HEK293 (cell line): Measurements from ENCODE around the gene FOXO3.

Source experiments
- OSR2 ChIP-seq: fragments of 450-650 bp; formaldehyde crosslinking; IDR thresholded peaks from 2 replicates; pipeline ENCODE4 v1.5.1; 2016; ENCODE audit warnings: missing biosample characterization, missing genetic modification characterization
- SETDB1 ChIP-seq: IDR thresholded peaks from one replicate; pipeline ENCODE4 v1.6.1; 2017; ENCODE audit warnings: mild to moderate bottlenecking, low read length, moderate library complexity, mixed read lengths; ENCODE audit not compliant: insufficient read length
- ZBTB1 ChIP-seq: fragments of 450-650 bp; formaldehyde crosslinking; IDR thresholded peaks from 2 replicates; pipeline ENCODE4 v1.5.1; 2016; ENCODE audit warnings: missing biosample characterization, missing genetic modification characterization
- ZBTB17 ChIP-seq: fragments of 450-650 bp; formaldehyde crosslinking; IDR thresholded peaks from 2 replicates; pipeline ENCODE4 v1.5.1; 2016; ENCODE audit warnings: missing biosample characterization, missing genetic modification characterization
- ZBTB49 ChIP-seq: fragments of 450-650 bp; formaldehyde crosslinking; IDR thresholded peaks from 2 replicates; pipeline ENCODE4 v1.5.1; 2016; ENCODE audit warnings: missing biosample characterization, missing genetic modification characterization, low read depth
- ZFHX2 ChIP-seq: fragments of 450-650 bp; formaldehyde crosslinking; conservative IDR thresholded peaks from 2 replicates; pipeline ENCODE4 v1.5.1; 2016; ENCODE audit warnings: missing biosample characterization, missing genetic modification characterization
- ZFP41 ChIP-seq: fragments of 450-650 bp; formaldehyde crosslinking; IDR thresholded peaks from 2 replicates; pipeline ENCODE4 v1.5.1; 2016; ENCODE audit warnings: missing biosample characterization, missing genetic modification characterization, borderline replicate concordance
- ZIC2 ChIP-seq: fragments of 450-650 bp; formaldehyde crosslinking; IDR thresholded peaks from 2 replicates; pipeline ENCODE4 v1.5.1; 2016; ENCODE audit warnings: missing biosample characterization, missing genetic modification characterization
- ZNF114 ChIP-seq: fragments of 450-650 bp; formaldehyde crosslinking; IDR thresholded peaks from 2 replicates; pipeline ENCODE4 v1.5.0; 2017; ENCODE audit warnings: missing biosample characterization, missing genetic modification characterization
- ZNF140 ChIP-seq: fragments of 450-650 bp; formaldehyde crosslinking; IDR thresholded peaks from 2 replicates; pipeline ENCODE4 v1.5.1; 2016; ENCODE audit warnings: missing biosample characterization, missing genetic modification characterization
- ZNF221 ChIP-seq: fragments of 450-650 bp; formaldehyde crosslinking; IDR thresholded peaks from 2 replicates; pipeline ENCODE4 v1.5.1; 2017; ENCODE audit warnings: missing biosample characterization, missing genetic modification characterization, borderline replicate concordance
- ZNF23 ChIP-seq: fragments of 450-650 bp; formaldehyde crosslinking; IDR thresholded peaks from 2 replicates; pipeline ENCODE4 v1.5.1; 2016; ENCODE audit warnings: missing biosample characterization, missing genetic modification characterization, borderline replicate concordance
- ZNF248 ChIP-seq: fragments of 450-650 bp; formaldehyde crosslinking; IDR thresholded peaks from 2 replicates; pipeline ENCODE4 v1.5.1; 2017; ENCODE audit warnings: missing biosample characterization, missing genetic modification characterization
- ZNF394 ChIP-seq: fragments of 450-650 bp; formaldehyde crosslinking; IDR thresholded peaks from 2 replicates; pipeline ENCODE4 v1.5.1; 2016; ENCODE audit warnings: missing biosample characterization, missing genetic modification characterization, mild to moderate bottlenecking, moderate library complexity, borderline replicate concordance
- ZNF501 ChIP-seq: fragments of 450-650 bp; formaldehyde crosslinking; IDR thresholded peaks from 2 replicates; pipeline ENCODE4 v1.5.1; 2016; ENCODE audit warnings: missing biosample characterization, missing genetic modification characterization
- ZNF513 ChIP-seq: fragments of 450-650 bp; IDR thresholded peaks from 2 replicates; pipeline ENCODE4 v1.5.1; 2018; ENCODE audit warnings: missing biosample characterization, missing genetic modification characterization
- ZNF558 ChIP-seq: fragments of 450-650 bp; formaldehyde crosslinking; IDR thresholded peaks from 2 replicates; pipeline ENCODE4 v1.5.1; 2016; ENCODE audit warnings: missing biosample characterization, missing genetic modification characterization
- ZNF76 ChIP-seq: fragments of 450-650 bp; formaldehyde crosslinking; IDR thresholded peaks from 2 replicates; pipeline ENCODE4; 2016; ENCODE audit warnings: low read depth, missing biosample characterization, missing genetic modification characterization, borderline replicate concordance
- TF ChIP-seq, protein P1 (sequence below): fragments of 450-650 bp; formaldehyde crosslinking; IDR thresholded peaks from 2 replicates; pipeline ENCODE4 v1.5.1; 2017; ENCODE audit warnings: missing biosample characterization, missing genetic modification characterization
- TF ChIP-seq, protein P2 (sequence below): fragments of 450-650 bp; formaldehyde crosslinking; IDR thresholded peaks from 2 replicates; pipeline ENCODE4 v1.5.0; 2017; ENCODE audit warnings: missing biosample characterization, missing genetic modification characterization, borderline replicate concordance
- TF ChIP-seq, protein P3 (sequence below): fragments of 450-650 bp; formaldehyde crosslinking; IDR thresholded peaks from 2 replicates; pipeline ENCODE4 v1.5.1; 2016; ENCODE audit warnings: missing biosample characterization, missing genetic modification characterization

The FOXO3 gene

DNA sequence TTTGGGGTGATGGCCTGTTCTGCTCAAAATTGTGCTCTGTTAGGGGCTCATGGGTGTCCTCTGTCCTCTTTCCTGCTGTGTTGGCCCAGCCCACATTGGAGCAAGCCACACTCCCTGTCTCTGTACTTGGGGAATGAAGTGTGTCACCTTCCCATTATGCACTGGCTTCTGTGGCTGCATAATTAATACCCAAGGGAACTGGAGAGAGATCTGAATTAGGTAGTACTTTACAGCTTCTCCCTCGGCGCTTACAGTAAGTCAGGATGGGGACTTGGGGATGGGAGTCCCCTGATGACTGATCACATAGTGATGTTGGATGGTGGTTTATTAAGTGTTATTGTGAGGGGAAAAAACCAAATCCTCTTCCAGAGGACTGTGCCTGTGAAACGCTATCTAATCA is 116.6 kb downstream of the FOXO3 start (continued):
- TF ChIP-seq ZNF76 (peak; percentile 77), OSR2 (tag by site-specific recombination) (peak; percentile 99), ZNF248 (tag by site-specific recombination) (no peak), ZNF501 (tag by site-specific recombination) (no peak), ZNF140 (tag by site-specific recombination) (no peak), ZBTB49 (tag by site-specific recombination) (no peak), ZNF114 (tag by site-specific recombination) (no peak), ZNF513 (tag by site-specific recombination) (no peak), ZNF23 (tag by site-specific recombination) (no peak), ZNF394 (tag by site-specific recombination) (peak; percentile 95), SETDB1 (no peak), ZFP41 (no peak), ZFHX2 (no peak), ZNF558 (tag by site-specific recombination) (no peak), ZBTB1 (tag by site-specific recombination) (no peak), ZBTB17 (peak; percentile 67; the same call in 1 of the 2 replicates), ZIC2 (tag by site-specific recombination) (no peak), ZNF221 (tag by site-specific recombination) (no peak)
- TF ChIP-seq, protein P1, sequence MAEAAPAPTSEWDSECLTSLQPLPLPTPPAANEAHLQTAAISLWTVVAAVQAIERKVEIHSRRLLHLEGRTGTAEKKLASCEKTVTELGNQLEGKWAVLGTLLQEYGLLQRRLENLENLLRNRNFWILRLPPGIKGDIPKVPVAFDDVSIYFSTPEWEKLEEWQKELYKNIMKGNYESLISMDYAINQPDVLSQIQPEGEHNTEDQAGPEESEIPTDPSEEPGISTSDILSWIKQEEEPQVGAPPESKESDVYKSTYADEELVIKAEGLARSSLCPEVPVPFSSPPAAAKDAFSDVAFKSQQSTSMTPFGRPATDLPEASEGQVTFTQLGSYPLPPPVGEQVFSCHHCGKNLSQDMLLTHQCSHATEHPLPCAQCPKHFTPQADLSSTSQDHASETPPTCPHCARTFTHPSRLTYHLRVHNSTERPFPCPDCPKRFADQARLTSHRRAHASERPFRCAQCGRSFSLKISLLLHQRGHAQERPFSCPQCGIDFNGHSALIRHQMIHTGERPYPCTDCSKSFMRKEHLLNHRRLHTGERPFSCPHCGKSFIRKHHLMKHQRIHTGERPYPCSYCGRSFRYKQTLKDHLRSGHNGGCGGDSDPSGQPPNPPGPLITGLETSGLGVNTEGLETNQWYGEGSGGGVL (tag by site-specific recombination) = no peak
- TF ChIP-seq, protein P2, sequence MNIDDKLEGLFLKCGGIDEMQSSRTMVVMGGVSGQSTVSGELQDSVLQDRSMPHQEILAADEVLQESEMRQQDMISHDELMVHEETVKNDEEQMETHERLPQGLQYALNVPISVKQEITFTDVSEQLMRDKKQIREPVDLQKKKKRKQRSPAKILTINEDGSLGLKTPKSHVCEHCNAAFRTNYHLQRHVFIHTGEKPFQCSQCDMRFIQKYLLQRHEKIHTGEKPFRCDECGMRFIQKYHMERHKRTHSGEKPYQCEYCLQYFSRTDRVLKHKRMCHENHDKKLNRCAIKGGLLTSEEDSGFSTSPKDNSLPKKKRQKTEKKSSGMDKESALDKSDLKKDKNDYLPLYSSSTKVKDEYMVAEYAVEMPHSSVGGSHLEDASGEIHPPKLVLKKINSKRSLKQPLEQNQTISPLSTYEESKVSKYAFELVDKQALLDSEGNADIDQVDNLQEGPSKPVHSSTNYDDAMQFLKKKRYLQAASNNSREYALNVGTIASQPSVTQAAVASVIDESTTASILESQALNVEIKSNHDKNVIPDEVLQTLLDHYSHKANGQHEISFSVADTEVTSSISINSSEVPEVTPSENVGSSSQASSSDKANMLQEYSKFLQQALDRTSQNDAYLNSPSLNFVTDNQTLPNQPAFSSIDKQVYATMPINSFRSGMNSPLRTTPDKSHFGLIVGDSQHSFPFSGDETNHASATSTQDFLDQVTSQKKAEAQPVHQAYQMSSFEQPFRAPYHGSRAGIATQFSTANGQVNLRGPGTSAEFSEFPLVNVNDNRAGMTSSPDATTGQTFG (tag by site-specific recombination) = no peak
- TF ChIP-seq, protein P3, sequence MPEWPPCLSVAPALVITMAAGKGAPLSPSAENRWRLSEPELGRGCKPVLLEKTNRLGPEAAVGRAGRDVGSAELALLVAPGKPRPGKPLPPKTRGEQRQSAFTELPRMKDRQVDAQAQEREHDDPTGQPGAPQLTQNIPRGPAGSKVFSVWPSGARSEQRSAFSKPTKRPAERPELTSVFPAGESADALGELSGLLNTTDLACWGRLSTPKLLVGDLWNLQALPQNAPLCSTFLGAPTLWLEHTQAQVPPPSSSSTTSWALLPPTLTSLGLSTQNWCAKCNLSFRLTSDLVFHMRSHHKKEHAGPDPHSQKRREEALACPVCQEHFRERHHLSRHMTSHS (tag by site-specific recombination) = no peak
- TF ChIP-seq, all 188 proteins: peak for 31
